DOHH2 (cell line): Measurements from ENCODE around the gene TMEM248.

Experiments used
- CTCF ChIP-seq: fragments of 200-600 bp; sonication (generic); IDR thresholded peaks from one replicate; pipeline ENCODE4 v1.5.1; 2014; ENCODE audit warnings: antibody characterized with exemption, mild to moderate bottlenecking, low read depth, low read length; ENCODE audit not compliant: poor library complexity, severe bottlenecking
- EZH2phosphoT487 ChIP-seq: fragments of 200-600 bp; sonication (generic); IDR thresholded peaks from 2 replicates; pipeline ENCODE4 v1.6.1; 2017; ENCODE audit warnings: borderline replicate concordance, mild to moderate bottlenecking, antibody characterized with exemption, low read length, moderate library complexity, mixed read lengths

GRCh38 chr7:66877577-66878300 lies 43.3 kb upstream of the TMEM248 start:
- TF ChIP-seq CTCF = no peak
- no peak for TF ChIP-seq EZH2phosphoT487
